DMS 273 (cell line): ENCODE results near the gene NOVA2.
A peak's percentile ranks its signal among the peaks of the same experiment; 100 is the strongest.
"Not testable (repeated sequence)": the region's sequence is repeated elsewhere in the genome, so short reads cannot be mapped to it uniquely, and the experiment has no call there.

Experiments used
- DNase-seq: peaks from one replicate; lab custom pipeline; 2025; ENCODE audit not compliant: unreplicated experiment; lab: John Stamatoyannopoulos, UW

Gene NOVA2

DNA sequence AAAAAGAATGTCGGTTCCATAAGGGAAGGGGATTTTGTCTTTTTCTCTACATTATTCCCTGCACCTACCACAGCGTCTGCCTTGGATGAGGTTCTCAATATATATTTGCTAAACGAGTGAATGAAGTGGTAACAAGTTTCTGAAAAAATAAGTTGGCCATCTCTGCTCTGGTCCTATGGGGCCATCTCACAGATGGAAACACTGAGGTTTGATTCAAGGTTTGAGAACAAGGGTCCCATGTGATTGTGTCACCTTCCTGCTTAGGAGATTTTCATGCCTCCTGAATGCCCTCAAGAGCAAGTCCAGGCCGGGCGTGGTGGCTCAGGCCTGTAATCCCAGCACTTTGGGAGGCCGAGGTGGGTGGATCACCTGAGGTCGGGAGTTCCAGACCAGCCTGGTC is 74.4 kb downstream of the NOVA2 start:
- no peak for DNase-seq

DNA sequence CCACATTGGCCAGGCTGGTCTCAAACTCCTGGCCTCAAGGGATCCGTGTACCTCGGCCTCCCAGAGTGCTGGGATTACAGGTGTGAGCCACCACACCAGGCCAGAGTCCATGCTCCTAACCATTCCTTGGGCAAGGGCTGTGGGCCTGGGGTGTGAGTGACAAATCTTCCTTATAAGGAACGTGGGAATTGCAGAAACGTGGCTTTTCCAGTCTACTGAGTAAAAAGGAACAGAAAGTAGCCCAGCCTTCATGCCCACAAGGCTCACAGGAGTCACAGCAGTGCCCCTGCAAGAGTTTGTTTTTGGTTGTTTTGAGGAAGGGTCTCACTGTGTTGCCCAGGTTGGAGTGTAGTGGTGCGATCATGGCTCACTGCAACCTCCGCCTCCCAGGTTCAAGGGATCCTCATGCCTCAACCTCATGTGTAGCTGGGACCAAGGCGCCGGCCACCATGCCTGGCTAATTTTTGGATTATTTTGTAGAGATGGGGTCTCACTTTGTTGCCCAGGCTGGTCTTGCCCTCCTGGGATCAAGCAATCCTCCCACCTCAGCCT is 76.3 kb downstream of the NOVA2 start:
- DNase-seq = no peak

DNA sequence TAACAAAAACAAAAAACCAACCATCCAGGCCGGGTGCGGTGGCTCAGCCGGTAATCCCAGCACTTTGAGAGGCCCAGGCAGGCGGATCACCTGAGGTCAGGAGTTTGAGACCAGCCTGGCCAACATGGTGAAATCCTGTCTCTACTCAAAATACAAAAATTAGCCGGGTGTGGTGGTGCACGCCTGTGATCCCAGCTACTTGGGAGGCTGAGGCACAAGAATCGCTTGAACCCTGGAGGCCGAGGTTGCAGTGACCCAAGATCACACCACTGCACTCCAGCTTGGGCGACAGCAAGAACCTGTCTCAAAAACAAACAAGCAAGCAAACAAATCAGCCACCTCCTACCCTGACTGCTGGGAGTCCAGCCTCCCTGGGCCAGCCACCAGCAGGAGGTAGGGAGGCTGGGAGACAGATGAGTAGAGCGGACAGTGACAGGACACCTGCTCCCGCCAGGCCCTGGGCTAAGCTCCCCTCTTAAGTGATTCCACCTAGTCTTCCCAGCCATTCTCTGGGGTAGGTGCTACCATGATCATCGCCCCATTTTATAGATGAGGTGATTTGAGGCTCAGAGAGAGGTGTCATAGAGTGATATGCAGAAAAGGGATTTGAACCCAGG is 77.6 kb downstream of the NOVA2 start:
- not testable (repeated sequence) for DNase-seq

GRCh38 chr19:45895519-45895972 is 78.1 kb downstream of the NOVA2 start:
- DNase-seq = no peak

DNA sequence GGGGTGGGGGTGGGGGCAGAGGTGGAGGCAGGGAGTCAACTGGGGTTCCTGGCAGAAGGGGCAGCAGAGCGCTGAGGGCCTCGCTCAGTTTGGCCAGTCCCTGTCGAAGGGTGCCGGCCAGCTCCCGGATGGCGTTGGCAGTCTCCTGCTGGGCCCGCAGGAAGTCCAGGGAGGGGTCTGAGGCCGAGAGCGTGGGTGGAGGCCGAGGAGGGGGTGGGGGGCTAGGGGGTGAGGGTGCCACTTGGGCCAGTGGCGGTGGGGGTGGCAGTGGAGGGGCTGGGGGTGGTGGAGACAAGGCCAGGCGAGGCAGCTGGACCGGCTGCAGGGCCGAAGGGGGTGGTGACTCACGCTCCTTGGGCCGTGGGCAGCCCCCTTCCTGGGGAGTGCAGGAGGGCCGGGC is 82.8 kb downstream of the NOVA2 start:
- DNase-seq = no peak

- no peak for DNase-seq
These were observed 84.3 kb downstream of the NOVA2 start for GRCh38 chr19:45889210-45889885.

DNA sequence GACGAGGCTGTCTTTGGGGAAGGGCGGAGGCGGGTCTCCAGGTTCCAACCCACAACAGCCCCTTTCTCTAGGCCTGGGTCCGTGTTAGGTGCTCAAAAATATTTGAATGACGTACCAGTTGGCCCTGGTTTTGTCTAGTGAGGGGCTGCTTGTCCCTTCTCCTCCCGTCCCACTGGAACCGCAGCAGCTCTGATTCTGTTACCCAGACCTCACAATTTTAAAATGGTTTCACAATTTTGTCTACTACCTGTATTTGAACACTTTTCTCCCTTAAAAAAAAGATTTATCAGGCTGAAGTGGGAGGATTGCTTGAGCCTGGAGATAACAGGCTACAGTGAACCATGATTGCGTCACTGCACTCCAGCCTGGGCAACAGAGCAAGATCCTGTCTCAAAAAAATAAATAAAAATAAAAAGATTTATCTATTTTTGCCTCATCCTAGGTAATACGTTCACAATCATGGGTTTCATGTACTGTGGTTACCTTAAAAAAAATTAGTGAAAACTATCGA is 86.4 kb downstream of the NOVA2 start:
- no peak for DNase-seq

GRCh38 chr19:45886427-45887199 is 87.1 kb downstream of the NOVA2 start:
- DNase-seq = peak; percentile 97

- peak; percentile 97 for DNase-seq
These were observed 87.9 kb downstream of the NOVA2 start, which contains the start of gene IRF2BP1 for GRCh38 chr19:45885556-45886426. Gene IRF2BP1, minus strand, starts transcription at chr19:45886141. Its CDS starts 367 bp downstream, at chr19:45885774.

- peak; percentile 69 for DNase-seq
These were observed 88.7 kb downstream of the NOVA2 start for GRCh38 chr19:45884682-45885555.

DNA sequence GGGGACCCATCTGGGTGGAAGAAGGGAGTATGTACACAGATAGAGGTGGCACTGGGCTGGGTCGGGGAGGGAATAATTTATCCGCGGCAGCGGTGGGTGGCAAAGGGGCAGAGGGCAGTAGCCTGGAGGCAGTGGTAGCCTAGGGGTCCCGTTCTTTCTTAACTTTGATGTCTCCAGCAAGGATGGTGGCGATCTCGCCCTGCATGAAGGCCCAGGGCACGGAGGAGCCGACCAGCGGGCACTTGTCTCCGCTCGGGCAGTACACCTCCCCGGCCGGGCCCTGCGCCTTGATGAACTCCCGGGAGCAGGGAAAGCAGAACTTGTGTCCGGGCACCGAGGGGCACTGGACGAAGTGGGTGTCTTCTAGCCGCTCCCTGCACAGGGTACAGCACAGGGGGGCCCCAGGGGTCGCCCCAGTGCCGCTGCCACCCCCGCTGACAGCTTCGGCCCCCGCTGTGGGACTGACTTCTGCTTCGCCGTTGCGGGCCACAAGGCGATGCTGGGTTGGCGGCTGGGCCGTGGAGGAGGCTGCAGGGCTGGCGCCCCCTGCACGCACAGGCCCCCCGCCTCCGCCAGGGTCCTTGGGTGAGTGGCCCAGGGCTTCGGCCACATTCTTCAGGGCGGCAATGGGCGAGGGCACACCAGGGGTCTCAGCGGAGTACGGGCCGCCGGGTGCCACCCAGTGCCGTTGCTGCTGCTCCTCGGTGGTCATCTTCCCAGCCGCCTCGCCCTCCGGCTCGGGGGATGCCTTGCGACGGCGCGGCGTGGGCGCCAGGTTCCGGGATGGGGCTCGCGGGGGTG is 89.6 kb downstream of the NOVA2 start:
- no peak for DNase-seq
